WERI-Rb-1 (cell line): Measurements from ENCODE around the gene TIGD2.

ENCODE experiments used
- DNase-seq: peaks from one replicate; pipeline ENCODE4 v3.0.0-alpha.2; 2020
- H3K27ac ChIP-seq: fragments of 250-450 bp; sonication (Bioruptor Pico); 2 replicates; pipeline ENCODE4 v1.5.1; 2020; ENCODE audit warnings: mild to moderate bottlenecking, moderate library complexity
- H3K27me3 ChIP-seq: fragments of 250-450 bp; sonication (Bioruptor Pico); 2 replicates; pipeline ENCODE4 v1.5.1; 2021; ENCODE audit warnings: mild to moderate bottlenecking, low read depth, moderate library complexity; ENCODE audit not compliant: insufficient read depth, severe bottlenecking
- H3K36me3 ChIP-seq: fragments of 250-450 bp; sonication (Bioruptor Pico); 2 replicates; pipeline ENCODE4 v1.5.1; 2020; ENCODE audit warnings: mild to moderate bottlenecking, moderate library complexity
- H3K4me3 ChIP-seq: 2 replicates; pipeline ENCODE4 v1.5.1; 2011; ENCODE audit warnings: low read depth, mild to moderate bottlenecking, control low read depth, low read length
- H3K9me3 ChIP-seq: fragments of 250-450 bp; sonication (Bioruptor Pico); 2 replicates; pipeline ENCODE4 v1.5.1; 2021; ENCODE audit warnings: mild to moderate bottlenecking, moderate library complexity; ENCODE audit not compliant: severe bottlenecking
- TF ChIP-seq, protein P1 (sequence below): IDR thresholded peaks from 2 replicates; pipeline ENCODE4 v1.5.1; 2011; ENCODE audit warnings: low read depth, mild to moderate bottlenecking, control low read depth, inconsistent platforms, low read length

The TIGD2 gene

DNA sequence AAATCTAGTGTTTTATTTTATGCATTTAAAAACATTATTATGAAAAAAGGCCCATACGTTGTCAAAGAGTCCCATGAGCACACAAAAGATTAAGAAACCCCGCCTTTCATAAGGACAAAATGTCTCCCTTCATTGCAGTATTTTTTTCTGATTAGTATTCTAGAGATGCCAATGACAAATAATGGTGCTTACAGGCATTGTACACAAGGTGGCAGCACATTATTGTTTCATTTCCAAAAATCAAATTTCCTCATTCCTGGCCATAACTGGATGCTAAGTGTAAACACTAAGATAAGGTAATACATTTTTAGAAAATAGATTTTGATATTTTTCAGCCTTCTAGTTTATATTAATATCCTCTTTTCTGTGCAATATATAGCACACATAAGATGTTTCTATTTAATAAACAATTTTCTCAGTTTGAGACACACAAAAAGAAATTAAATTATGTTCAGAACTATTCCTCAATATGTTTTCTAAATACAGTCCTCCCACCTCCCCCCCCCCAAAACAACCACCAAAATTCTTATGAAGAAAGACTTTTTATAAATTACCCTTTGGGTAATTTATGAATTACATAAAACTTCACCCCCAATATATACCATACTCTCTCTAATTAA, 47.7 kb downstream of the TIGD2 start:
- Histone ChIP-seq H3K36me3 (no peaks in the 10 kb centered on the region), H3K27me3 (no peaks in the 10 kb centered on the region), H3K9me3 (no peaks in the 10 kb centered on the region), H3K27ac (no peak overlapping the region), H3K4me3 (no peak overlapping the region)
- no peak for DNase-seq
- TF ChIP-seq, protein P1, sequence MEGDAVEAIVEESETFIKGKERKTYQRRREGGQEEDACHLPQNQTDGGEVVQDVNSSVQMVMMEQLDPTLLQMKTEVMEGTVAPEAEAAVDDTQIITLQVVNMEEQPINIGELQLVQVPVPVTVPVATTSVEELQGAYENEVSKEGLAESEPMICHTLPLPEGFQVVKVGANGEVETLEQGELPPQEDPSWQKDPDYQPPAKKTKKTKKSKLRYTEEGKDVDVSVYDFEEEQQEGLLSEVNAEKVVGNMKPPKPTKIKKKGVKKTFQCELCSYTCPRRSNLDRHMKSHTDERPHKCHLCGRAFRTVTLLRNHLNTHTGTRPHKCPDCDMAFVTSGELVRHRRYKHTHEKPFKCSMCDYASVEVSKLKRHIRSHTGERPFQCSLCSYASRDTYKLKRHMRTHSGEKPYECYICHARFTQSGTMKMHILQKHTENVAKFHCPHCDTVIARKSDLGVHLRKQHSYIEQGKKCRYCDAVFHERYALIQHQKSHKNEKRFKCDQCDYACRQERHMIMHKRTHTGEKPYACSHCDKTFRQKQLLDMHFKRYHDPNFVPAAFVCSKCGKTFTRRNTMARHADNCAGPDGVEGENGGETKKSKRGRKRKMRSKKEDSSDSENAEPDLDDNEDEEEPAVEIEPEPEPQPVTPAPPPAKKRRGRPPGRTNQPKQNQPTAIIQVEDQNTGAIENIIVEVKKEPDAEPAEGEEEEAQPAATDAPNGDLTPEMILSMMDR: peak; percentile 49; the same call in 1 of the 2 replicates

DNA sequence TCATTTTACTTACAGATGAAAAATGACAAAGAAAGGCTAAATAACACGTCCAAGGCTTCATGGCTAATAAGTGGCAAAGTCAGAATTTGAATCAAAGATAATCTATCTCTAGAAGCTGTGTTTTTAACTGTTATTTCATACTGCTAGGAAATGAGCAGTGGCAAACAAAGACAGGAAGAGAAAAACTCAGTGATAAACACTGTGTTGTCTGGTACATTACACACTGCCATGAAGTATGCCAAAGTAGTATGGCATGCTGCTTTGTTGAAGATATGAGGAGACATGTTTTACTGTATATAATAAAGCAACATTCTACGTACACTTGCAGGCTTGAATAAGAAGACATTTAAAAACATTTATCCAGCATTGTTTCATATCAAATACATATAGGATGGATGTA, 49.5 kb downstream of the TIGD2 start:
- no peaks in the 10 kb centered on the region for H3K27me3 ChIP-seq
- H3K9me3 ChIP-seq: no peaks in the 10 kb centered on the region
- no peaks in the 10 kb centered on the region for H3K36me3 ChIP-seq
- DNase-seq: no peak
- H3K27ac ChIP-seq: no peak overlapping the region
- no peak overlapping the region for H3K4me3 ChIP-seq
- TF ChIP-seq, protein P1: no peak

DNA sequence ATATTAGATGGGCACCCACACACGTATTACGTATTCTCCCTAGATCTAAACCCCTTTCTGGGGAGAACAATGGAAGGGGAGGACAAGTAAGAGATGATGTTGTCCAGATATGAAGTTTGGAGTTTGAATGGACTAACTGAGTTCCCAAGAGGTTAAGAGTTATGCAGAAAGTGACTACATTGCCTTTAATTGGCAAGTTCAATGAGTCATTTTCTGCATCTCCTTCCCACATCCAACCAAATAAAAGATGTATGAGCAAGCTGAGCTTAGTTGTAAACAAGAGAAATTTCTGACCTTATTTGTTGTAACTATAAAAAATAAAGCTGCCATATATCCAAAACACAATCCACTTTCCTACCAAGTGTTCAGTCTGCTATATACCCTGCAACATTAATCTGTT, 50.5 kb downstream of the TIGD2 start:
- Histone ChIP-seq H3K27me3 (no peaks in the 10 kb centered on the region), H3K9me3 (no peaks in the 10 kb centered on the region), H3K36me3 (no peaks in the 10 kb centered on the region), H3K4me3 (no peak overlapping the region), H3K27ac (no peak overlapping the region)
- DNase-seq: no peak
- TF ChIP-seq, protein P1: no peak

DNA sequence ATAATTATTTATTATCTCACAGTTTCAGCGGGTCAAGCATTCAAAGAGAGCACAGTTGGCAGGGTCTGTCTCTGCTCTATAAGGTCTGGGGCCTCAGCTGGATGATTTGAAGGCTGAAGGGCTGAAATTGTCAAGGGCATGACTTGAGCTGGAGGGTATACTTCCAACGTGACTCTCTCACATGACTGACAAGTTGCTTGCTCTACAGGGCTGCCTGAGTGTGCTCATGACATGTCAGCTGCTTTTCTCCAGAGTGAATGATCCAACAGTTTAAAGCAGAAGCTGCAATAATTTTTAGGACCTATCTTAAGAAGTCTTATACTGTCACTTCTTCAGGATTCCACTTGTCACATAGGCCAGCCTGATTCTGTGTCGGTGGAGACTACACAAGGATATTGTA, 51.2 kb downstream of the TIGD2 start:
- H3K27me3 ChIP-seq: no peaks in the 10 kb centered on the region
- H3K36me3 ChIP-seq: no peaks in the 10 kb centered on the region
- H3K27ac ChIP-seq: no peak overlapping the region
- no peak for DNase-seq
- TF ChIP-seq, protein P1: no peak
- H3K9me3 ChIP-seq: no peaks in the 10 kb centered on the region
- H3K4me3 ChIP-seq: no peak overlapping the region

DNA sequence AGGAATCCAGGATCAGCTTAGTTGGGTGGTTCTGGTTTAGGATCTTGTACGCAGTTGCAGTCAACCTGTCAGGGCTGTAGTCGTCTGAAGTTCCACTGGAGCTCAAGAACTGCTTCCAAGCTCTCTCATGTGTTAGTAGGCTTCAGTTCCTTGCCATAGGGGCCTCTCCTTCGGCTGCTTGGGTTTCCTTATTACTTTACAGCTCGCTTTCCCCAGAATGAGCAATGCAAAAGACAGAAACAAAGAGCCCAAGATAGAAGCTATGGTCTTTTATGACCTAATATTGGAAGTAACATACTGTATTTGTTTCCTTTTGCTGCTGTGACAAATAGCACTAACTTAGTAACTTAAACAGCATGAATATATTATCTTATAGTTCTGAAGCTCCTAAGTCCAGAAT, 51.7 kb downstream of the TIGD2 start:
- H3K27me3 ChIP-seq: no peaks in the 10 kb centered on the region
- TF ChIP-seq, protein P1: no peak
- DNase-seq: no peak
- H3K9me3 ChIP-seq: no peaks in the 10 kb centered on the region
- H3K4me3 ChIP-seq: no peak overlapping the region
- H3K27ac ChIP-seq: no peak overlapping the region
- H3K36me3 ChIP-seq: no peaks in the 10 kb centered on the region

DNA sequence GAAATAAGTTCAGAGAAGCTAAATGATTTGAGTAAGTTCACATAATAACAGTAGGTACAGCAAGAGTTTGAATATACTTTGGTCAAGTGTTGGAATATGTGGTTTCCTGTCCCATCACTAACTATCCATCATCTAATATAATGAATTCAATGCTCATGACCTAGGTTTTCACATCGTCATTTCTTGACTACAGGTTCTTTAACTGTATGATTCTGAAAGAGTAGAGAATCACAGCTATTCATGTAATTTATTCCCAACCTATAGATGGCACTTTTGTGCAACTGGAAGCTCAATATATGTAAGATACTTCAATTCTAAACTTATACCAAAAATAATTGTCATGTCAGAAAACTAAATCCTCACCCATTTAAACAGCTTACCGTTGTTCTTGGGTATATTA, 53.1 kb downstream of the TIGD2 start:
- no peak overlapping the region for H3K4me3 ChIP-seq
- no peaks in the 10 kb centered on the region for H3K9me3 ChIP-seq
- no peak overlapping the region for H3K27ac ChIP-seq
- H3K27me3 ChIP-seq: no peaks in the 10 kb centered on the region
- DNase-seq: no peak
- TF ChIP-seq, protein P1: no peak
- H3K36me3 ChIP-seq: no peaks in the 10 kb centered on the region
